GM12878 (cell line): ENCODE measurements around the gene ATXN2. TPM values are rescaled to one million over a fixed set of nuclear protein-coding genes. Genes with fewer than 3 reads are reported as not detected.
A peak's percentile ranks its signal among the peaks of the same experiment; 100 is the strongest.

Source experiments
- ATAC-seq: fragments of 200-7000 bp; cut with Tn5 transposase; 3 replicates; pipeline ENCODE4 v1.9.1; 2020; ENCODE audit warnings: mild to moderate bottlenecking, moderate library complexity
- BruUV-seq: library from RNA; stranded (reverse); fragments of 400-500 nt; replicated peaks from 2 replicates; lab custom pipeline; 2021; lab: Mats Ljungman, UMichigan
- CTCF ChIA-PET: fragments of 300-600 bp; sonication (Branson Sonifier 250); formaldehyde crosslinking; extraction: SDS; loops from one replicate; lab custom pipeline; 2021; ENCODE audit warnings: inconsistent platforms; lab: Yijun Ruan, JAX
- POLR2A ChIA-PET: fragments of 350-600 bp; formaldehyde crosslinking; extraction: SDS; loops from one replicate; lab custom pipeline; 2021; ENCODE audit warnings: inconsistent platforms; lab: Charles Lee
- RAD21 ChIA-PET: fragments of 300-600 bp; sonication (Branson Sonifier 250); formaldehyde crosslinking; loops from one replicate; lab custom pipeline; 2023; ENCODE audit warnings: antibody characterized with exemption; ENCODE audit not compliant: unreplicated experiment; lab: Charles Lee
- SMC1A ChIA-PET: fragments of 300-600 bp; sonication (Branson Sonifier 250); formaldehyde crosslinking; loops from one replicate; lab custom pipeline; 2023; ENCODE audit not compliant: unreplicated experiment, uncharacterized antibody; lab: Charles Lee
- DNase-seq: peaks from one replicate; pipeline ENCODE4 v3.0.0-alpha.2; 2011; ENCODE audit warnings: low read depth, low spot score
- FAIRE-seq: peaks from 3 replicates; lab custom pipeline; 2011; peaks lifted over from hg19 to GRCh38; lab: Jason Lieb, UNC
- H2AFZ ChIP-seq: 2 replicates; pipeline ENCODE4 v1.6.0; 2011; ENCODE audit warnings: low read depth, low read length, control low read depth; ENCODE audit not compliant: control insufficient read depth
- H3K27ac ChIP-seq: 2 replicates; pipeline ENCODE4 v1.5.1; 2011; ENCODE audit warnings: control low read depth; ENCODE audit not compliant: control insufficient read depth, insufficient read depth
- H3K27me3 ChIP-seq, 2 experiments: replicated peaks in 1 of 2; 2 replicates each; pipeline versions ENCODE4 v1.6.0 to v1.6.1; 2011; ENCODE audit warnings: low read length in 1 of 2; ENCODE audit not compliant: control insufficient read depth in 2 of 2, insufficient read depth in 2 of 2
- H3K36me3 ChIP-seq, 2 experiments: 2 replicates each; pipeline ENCODE4 v1.5.1; 2011; ENCODE audit warnings: low read length in 1 of 2; ENCODE audit not compliant: control insufficient read depth in 2 of 2, insufficient read depth in 2 of 2
- H3K4me1 ChIP-seq: 2 replicates; pipeline ENCODE4 v1.6.1; 2011; ENCODE audit warnings: mild to moderate bottlenecking, low read length, moderate library complexity, mixed read lengths; ENCODE audit not compliant: control insufficient read depth, insufficient read depth
- H3K4me2 ChIP-seq: 2 replicates; pipeline ENCODE4 v1.6.0; 2011; ENCODE audit warnings: control low read depth; ENCODE audit not compliant: control insufficient read depth, insufficient read depth
- H3K4me3 ChIP-seq: fragments of 200-600 bp; sonication (generic); 2 replicates; pipeline ENCODE4 v1.5.1; 2016
- H3K79me2 ChIP-seq: 2 replicates; pipeline ENCODE4 v1.6.0; 2011; ENCODE audit warnings: low read length; ENCODE audit not compliant: control insufficient read depth, insufficient read depth
- H3K9ac ChIP-seq: 2 replicates; pipeline ENCODE4 v1.8.0; 2011; ENCODE audit warnings: low read length, control low read depth, mixed read lengths; ENCODE audit not compliant: control insufficient read depth, insufficient read depth
- H3K9me3 ChIP-seq: replicated peaks from 3 replicates; pipeline ENCODE4 v1.5.1; 2011; ENCODE audit warnings: mild to moderate bottlenecking, low read length; ENCODE audit not compliant: control insufficient read depth, insufficient read depth
- H4K20me1 ChIP-seq: 2 replicates; pipeline ENCODE4 v1.6.0; 2011; ENCODE audit not compliant: control insufficient read depth, insufficient read depth
- CUX1 ChIP-seq: IDR thresholded peaks from 2 replicates; pipeline ENCODE4 v1.6.1; 2012; ENCODE audit warnings: improper control_type of control experiment, low read depth, low read length; ENCODE audit not compliant: insufficient replicate concordance
- EGR1 ChIP-seq, 2 experiments: IDR thresholded peaks; 1 replicate in 1 of 2; 2 replicates in 1 of 2; pipeline ENCODE4 v1.6.1; 2011 to 2012; ENCODE audit warnings: low read depth in 2 of 2, low read length in 2 of 2, borderline replicate concordance in 1 of 2, mild to moderate bottlenecking in 1 of 2, moderate library complexity in 1 of 2
- GATAD2B ChIP-seq: fragments of 450-650 bp; conservative IDR thresholded peaks from 2 replicates; pipeline ENCODE4 v1.6.1; 2017; ENCODE audit warnings: low read depth, mild to moderate bottlenecking, moderate library complexity
- KLF5 ChIP-seq: fragments of 450-650 bp; IDR thresholded peaks from 2 replicates; pipeline ENCODE4 v1.6.1; 2014; ENCODE audit warnings: mild to moderate bottlenecking; ENCODE audit not compliant: partially characterized antibody
- STAT1 ChIP-seq: fragments of 450-650 bp; conservative IDR thresholded peaks from 2 replicates; pipeline ENCODE4 v1.6.1; 2014; ENCODE audit warnings: antibody characterized with exemption, mild to moderate bottlenecking
- ZBTB33 ChIP-seq: fragments of 450-650 bp; IDR thresholded peaks from 2 replicates; pipeline ENCODE4 v1.6.1; 2017; ENCODE audit warnings: mild to moderate bottlenecking
- WGBS: methylation state at CpG from one replicate; pipeline ENCODE4 v1.1.6; 2016; ENCODE audit warnings: low lambda C conversion rate; ENCODE audit not compliant: insufficient replicate concordance, insufficient coverage; ENCODE audit errors: missing lambda C conversion rate; 5-methylcytosine and 5-hydroxymethylcytosine counted together
- in situ Hi-C: fragments of 300-500 bp; cut with MboI; formaldehyde crosslinking; loops from 9 replicates; pipeline ENCODE4 v1.14.3; 2018; ENCODE audit warnings: mixed read lengths
- intact Hi-C: fragments of 100-400 bp; cut with micrococcal nuclease; formaldehyde crosslinking; loops from one replicate; pipeline ENCODE4 v1.14.2; 2022; ENCODE audit not compliant: unreplicated experiment
- polyA plus RNA-seq, 11 experiments: library from polyadenylated mRNA; depleted of rRNA in 4 of 11; unstranded in 6 of 11; stranded (reverse) in 5 of 11; fragments of >200 nt; fragmentation: Nextera tagmentation in 4 of 11; fragmentation: Illumina TruSeq in 1 of 11; extraction: Ambion mirVana in 4 of 11; extraction: Trizol in 1 of 11; gene quantifications; 1 replicate in 1 of 11; 2 replicates in 10 of 11; pipeline versions ENCODE4 v1.2.1 to v1.2.3, GENCODE V29; 2011 to 2016; ENCODE audit warnings: inconsistent platforms in 2 of 11, missing spikeins in 2 of 11, low read depth in 1 of 11
- total RNA-seq, 4 experiments: library from RNA; depleted of rRNA in 3 of 4; stranded (reverse); fragments of >200 nt in 3 of 4; fragmentation: Illumina TruSeq in 1 of 4; extraction: Trizol in 1 of 4; gene quantifications; 2 replicates each; pipeline versions ENCODE4 v1.2.1 to v1.2.3, GENCODE V29; 2013 to 2021
- TF ChIP-seq, protein P1 (sequence below): IDR thresholded peaks from 2 replicates; pipeline ENCODE4 v1.6.1; 2012; ENCODE audit warnings: low read depth, low read length, improper control_type of control experiment
- TF ChIP-seq, protein P2 (sequence below): fragments of 450-650 bp; IDR thresholded peaks from 2 replicates; pipeline ENCODE4 v1.6.1; 2016; ENCODE audit warnings: mild to moderate bottlenecking, moderate library complexity, borderline replicate concordance
- TF ChIP-seq, protein P3 (sequence below): fragments of 450-650 bp; IDR thresholded peaks from 2 replicates; pipeline ENCODE4 v1.6.1; 2014; ENCODE audit warnings: mild to moderate bottlenecking

The ATXN2 gene
- total and polyA plus RNA-seq, 10 of the 15 experiments (the other 5 are each of a cell fraction or from before 2014, with no cell fraction given): 8.8 to 31.5 (median 19.0) TPM

GRCh38 chr12:111408116-111408440 lies 191.0 kb downstream of the ATXN2 start:
- H3K9me3 ChIP-seq: no peaks in the 10 kb centered on the region
- DNase-seq (no peak), FAIRE-seq (no peak), ATAC-seq (no peak)
- peak overlapping the region; percentile 96 for H3K4me3 ChIP-seq
- in situ Hi-C loops: no loop called here
- H3K27ac ChIP-seq: peak overlapping the region; percentile 91
- WGBS: 13% methylated on average over 1 of the region's 1 CpG
- ChIA-PET RAD21 (interaction anchor here (0.7 to 19.6 kb wide), 6 partner anchors 9 to 120 kb away, joined by 3 to 804 read pairs (median 6); no protein-coding TSS in a partner anchor), CTCF (interaction anchor here (0.9 to 27.0 kb wide), 5 partner anchors 10 to 43 kb away, joined by 3 to 1117 read pairs (median 23); no protein-coding TSS in a partner anchor), SMC1A (interaction anchor here (0.7 to 22.6 kb wide), 6 partner anchors 9 to 48 kb away, joined by 3 to 605 read pairs (median 22); no protein-coding TSS in a partner anchor), POLR2A (interaction anchor here (0.6 to 13.2 kb wide), 6 partner anchors 8 to 137 kb away, joined by 3 to 188 read pairs (median 4); no protein-coding TSS in a partner anchor)
- intact Hi-C loops: no loop called here
- H3K4me2 ChIP-seq: peak overlapping the region; percentile 96
- no peaks in the 10 kb centered on the region for H3K27me3 ChIP-seq
- peaks cover 0 to 4% of the 10 kb centered on the region in 2 experiments; a peak in 2 of 4 replicates for H3K36me3 ChIP-seq
- 0 out of 2 replicates have a peak, but pooled peaks cover 8% of the 10 kb centered on the region for H4K20me1 ChIP-seq
- peaks cover 54% of the 10 kb centered on the region for H3K4me1 ChIP-seq
- H3K79me2 ChIP-seq: peaks cover 73% of the 10 kb centered on the region
- BruUV-seq: no TSS peak
- H3K9ac ChIP-seq: peak overlapping the region; percentile 95
- no peak overlapping the region for H2AFZ ChIP-seq
- TF ChIP-seq CUX1 (no peak), STAT1 (no peak), KLF5 (no peak), GATAD2B (no peak), ZBTB33 (no peak), EGR1 (IDR thresholded peaks at IDR 0.05; ENCODE audit: borderline replicate concordance in 1 of 2, low read depth in 2 of 2, low read length in 2 of 2) (no peak)
- TF ChIP-seq, protein P1, sequence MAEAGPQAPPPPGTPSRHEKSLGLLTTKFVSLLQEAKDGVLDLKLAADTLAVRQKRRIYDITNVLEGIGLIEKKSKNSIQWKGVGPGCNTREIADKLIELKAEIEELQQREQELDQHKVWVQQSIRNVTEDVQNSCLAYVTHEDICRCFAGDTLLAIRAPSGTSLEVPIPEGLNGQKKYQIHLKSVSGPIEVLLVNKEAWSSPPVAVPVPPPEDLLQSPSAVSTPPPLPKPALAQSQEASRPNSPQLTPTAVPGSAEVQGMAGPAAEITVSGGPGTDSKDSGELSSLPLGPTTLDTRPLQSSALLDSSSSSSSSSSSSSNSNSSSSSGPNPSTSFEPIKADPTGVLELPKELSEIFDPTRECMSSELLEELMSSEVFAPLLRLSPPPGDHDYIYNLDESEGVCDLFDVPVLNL: no peak
- TF ChIP-seq, protein P2, sequence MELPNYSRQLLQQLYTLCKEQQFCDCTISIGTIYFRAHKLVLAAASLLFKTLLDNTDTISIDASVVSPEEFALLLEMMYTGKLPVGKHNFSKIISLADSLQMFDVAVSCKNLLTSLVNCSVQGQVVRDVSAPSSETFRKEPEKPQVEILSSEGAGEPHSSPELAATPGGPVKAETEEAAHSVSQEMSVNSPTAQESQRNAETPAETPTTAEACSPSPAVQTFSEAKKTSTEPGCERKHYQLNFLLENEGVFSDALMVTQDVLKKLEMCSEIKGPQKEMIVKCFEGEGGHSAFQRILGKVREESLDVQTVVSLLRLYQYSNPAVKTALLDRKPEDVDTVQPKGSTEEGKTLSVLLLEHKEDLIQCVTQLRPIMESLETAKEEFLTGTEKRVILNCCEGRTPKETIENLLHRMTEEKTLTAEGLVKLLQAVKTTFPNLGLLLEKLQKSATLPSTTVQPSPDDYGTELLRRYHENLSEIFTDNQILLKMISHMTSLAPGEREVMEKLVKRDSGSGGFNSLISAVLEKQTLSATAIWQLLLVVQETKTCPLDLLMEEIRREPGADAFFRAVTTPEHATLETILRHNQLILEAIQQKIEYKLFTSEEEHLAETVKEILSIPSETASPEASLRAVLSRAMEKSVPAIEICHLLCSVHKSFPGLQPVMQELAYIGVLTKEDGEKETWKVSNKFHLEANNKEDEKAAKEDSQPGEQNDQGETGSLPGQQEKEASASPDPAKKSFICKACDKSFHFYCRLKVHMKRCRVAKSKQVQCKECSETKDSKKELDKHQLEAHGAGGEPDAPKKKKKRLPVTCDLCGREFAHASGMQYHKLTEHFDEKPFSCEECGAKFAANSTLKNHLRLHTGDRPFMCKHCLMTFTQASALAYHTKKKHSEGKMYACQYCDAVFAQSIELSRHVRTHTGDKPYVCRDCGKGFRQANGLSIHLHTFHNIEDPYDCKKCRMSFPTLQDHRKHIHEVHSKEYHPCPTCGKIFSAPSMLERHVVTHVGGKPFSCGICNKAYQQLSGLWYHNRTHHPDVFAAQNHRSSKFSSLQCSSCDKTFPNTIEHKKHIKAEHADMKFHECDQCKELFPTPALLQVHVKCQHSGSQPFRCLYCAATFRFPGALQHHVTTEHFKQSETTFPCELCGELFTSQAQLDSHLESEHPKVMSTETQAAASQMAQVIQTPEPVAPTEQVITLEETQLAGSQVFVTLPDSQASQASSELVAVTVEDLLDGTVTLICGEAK: no peak
- TF ChIP-seq, protein P3, sequence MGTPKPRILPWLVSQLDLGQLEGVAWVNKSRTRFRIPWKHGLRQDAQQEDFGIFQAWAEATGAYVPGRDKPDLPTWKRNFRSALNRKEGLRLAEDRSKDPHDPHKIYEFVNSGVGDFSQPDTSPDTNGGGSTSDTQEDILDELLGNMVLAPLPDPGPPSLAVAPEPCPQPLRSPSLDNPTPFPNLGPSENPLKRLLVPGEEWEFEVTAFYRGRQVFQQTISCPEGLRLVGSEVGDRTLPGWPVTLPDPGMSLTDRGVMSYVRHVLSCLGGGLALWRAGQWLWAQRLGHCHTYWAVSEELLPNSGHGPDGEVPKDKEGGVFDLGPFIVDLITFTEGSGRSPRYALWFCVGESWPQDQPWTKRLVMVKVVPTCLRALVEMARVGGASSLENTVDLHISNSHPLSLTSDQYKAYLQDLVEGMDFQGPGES: no peak
